Transverse colon (tissue), 4 donors: ENCODE measurements around the gene EFNA5. TPM values are rescaled to one million over a fixed set of nuclear protein-coding genes. Genes with fewer than 3 reads are reported as not detected.
A peak's percentile ranks its signal among the peaks of the same experiment; 100 is the strongest.

Experiments used
- DNase-seq: peaks from one replicate; pipeline ENCODE4 v3.0.0-alpha.2; 2019
- H3K27ac ChIP-seq, 4 donors: fragments of 200-600 bp; sonication (generic); 2 replicates each; pipeline ENCODE4 v1.5.1; 2016 to 2018; ENCODE audit warnings: inconsistent platforms in 4 of 4
- H3K27me3 ChIP-seq: fragments of 200-600 bp; sonication (generic); 2 replicates; pipeline ENCODE4 v1.5.1; 2017; ENCODE audit warnings: inconsistent platforms
- H3K36me3 ChIP-seq, 4 donors: fragments of 200-600 bp; sonication (generic); 2 replicates each; pipeline ENCODE4 v1.5.1; 2017 to 2019; ENCODE audit warnings: inconsistent platforms in 4 of 4
- H3K4me1 ChIP-seq, 4 donors: fragments of 200-600 bp; sonication (generic); 2 replicates each; pipeline ENCODE4 v1.5.1; 2017 to 2020; ENCODE audit warnings: inconsistent platforms in 4 of 4
- H3K4me3 ChIP-seq, 4 donors: fragments of 200-600 bp; sonication (generic); 1 replicate in 1 of 4; 2 replicates in 3 of 4; pipeline versions ENCODE4 v1.5.1 to v1.6.1; 2017 to 2019; ENCODE audit warnings: inconsistent platforms in 4 of 4
- H3K9me3 ChIP-seq, 2 donors: fragments of 200-600 bp; sonication (generic); 2 replicates each; pipeline ENCODE4 v1.5.1; 2017 to 2019; ENCODE audit warnings: inconsistent platforms in 2 of 2
- EP300 ChIP-seq: sonication (generic); formaldehyde crosslinking; IDR thresholded peaks from one replicate; pipeline ENCODE4 v1.6.1; 2017; ENCODE audit warnings: antibody characterized with exemption, low read depth
- POLR2A ChIP-seq: fragments of 450-650 bp; IDR thresholded peaks from one replicate; pipeline ENCODE4 v1.6.1; 2016; ENCODE audit warnings: antibody characterized with exemption, mild to moderate bottlenecking, moderate library complexity
- POLR2AphosphoS5 ChIP-seq, 3 donors: sonication (generic); formaldehyde crosslinking; IDR thresholded peaks; one replicate each; pipeline ENCODE4 v1.6.1; 2016; ENCODE audit warnings: antibody characterized with exemption in 3 of 3
- WGBS, 2 donors: methylation state at CpG; one replicate each; pipeline ENCODE4 v1.1.5; 2018; ENCODE audit warnings: low coverage in 1 of 2; 5-methylcytosine and 5-hydroxymethylcytosine counted together
- in situ Hi-C, 4 donors: fragments of 200-750 bp; cut with MboI; loops; one replicate each; pipeline versions ENCODE4 v1.15.0 to v1.15.1; 2017; ENCODE audit warnings: low sequenced_read_pairs in 3 of 4, low pct_ligation_motif_present in 1 of 4, low pct_unique_long_range_greater_than_20kb in 1 of 4
- intact Hi-C: fragments of 100-400 bp; cut with DNase I; formaldehyde crosslinking; loops from one replicate; pipeline ENCODE4 v1.15.1; 2023; ENCODE audit warnings: low total_unique reads
- total RNA-seq, 4 donors: library from RNA; depleted of rRNA; stranded (reverse); fragments of >200 nt; gene quantifications; one replicate each; pipeline ENCODE4 v1.1.0, GENCODE V29; 2016
- TF ChIP-seq, protein P1 (sequence below), 5 experiments: fragments of 200-600 bp in 3 of 5; fragments of 450-650 bp in 2 of 5; sonication (generic) in 3 of 5; IDR thresholded peaks; 1 replicate in 2 of 5; 2 replicates in 3 of 5; pipeline ENCODE4 v1.5.1; 2016 to 2017; ENCODE audit warnings: antibody characterized with exemption in 5 of 5, inconsistent platforms in 3 of 5, mild to moderate bottlenecking in 2 of 5, moderate library complexity in 1 of 5

Gene EFNA5
- total RNA-seq, 4 donors from 2014 or later: 1.5 to 18.2 (median 12.1) TPM

DNA sequence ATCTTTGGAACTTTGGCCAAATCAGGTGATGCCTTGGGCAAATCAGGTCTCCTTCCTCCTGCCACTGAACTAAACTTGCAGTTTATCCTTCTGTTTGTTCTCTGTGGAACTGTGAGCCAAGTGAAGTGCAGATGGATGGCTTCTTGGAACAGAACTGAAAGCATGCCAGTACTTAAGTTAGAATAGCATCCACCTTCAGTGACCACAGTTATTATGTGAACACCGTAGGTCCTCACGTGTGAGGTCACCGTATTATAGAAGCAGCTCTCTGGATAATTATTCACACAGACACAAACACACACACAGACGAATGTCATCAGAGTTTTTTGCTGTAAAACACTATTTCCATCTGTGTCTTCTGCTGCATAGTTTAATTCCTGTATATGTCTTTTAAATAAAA lies 162.6 kb downstream of the EFNA5 start:
- H3K36me3 ChIP-seq: no peaks in the 10 kb centered on the region
- H3K9me3 ChIP-seq: no peaks in the 10 kb centered on the region
- intact Hi-C loops: no loop called here
- 49% methylated on average over 4 of the region's 4 CpGs; no CpG with 5 or more reads in 1 of the 2 donors for WGBS, 2 donors
- in situ Hi-C loops: no loop called here
- no peak for TF ChIP-seq POLR2A
- no peak for TF ChIP-seq POLR2AphosphoS5 (IDR thresholded peaks at IDR 0.05)
- TF ChIP-seq, protein P1, sequence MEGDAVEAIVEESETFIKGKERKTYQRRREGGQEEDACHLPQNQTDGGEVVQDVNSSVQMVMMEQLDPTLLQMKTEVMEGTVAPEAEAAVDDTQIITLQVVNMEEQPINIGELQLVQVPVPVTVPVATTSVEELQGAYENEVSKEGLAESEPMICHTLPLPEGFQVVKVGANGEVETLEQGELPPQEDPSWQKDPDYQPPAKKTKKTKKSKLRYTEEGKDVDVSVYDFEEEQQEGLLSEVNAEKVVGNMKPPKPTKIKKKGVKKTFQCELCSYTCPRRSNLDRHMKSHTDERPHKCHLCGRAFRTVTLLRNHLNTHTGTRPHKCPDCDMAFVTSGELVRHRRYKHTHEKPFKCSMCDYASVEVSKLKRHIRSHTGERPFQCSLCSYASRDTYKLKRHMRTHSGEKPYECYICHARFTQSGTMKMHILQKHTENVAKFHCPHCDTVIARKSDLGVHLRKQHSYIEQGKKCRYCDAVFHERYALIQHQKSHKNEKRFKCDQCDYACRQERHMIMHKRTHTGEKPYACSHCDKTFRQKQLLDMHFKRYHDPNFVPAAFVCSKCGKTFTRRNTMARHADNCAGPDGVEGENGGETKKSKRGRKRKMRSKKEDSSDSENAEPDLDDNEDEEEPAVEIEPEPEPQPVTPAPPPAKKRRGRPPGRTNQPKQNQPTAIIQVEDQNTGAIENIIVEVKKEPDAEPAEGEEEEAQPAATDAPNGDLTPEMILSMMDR (IDR thresholded peaks at IDR 0.05): no peak
- TF ChIP-seq EP300: no peak
- peaks cover 0 to 13% (median 8%) of the 10 kb centered on the region in 4 donors for H3K4me1 ChIP-seq
- H3K27ac ChIP-seq: no peak overlapping the region
- no peak for DNase-seq
- no peaks in the 10 kb centered on the region for H3K27me3 ChIP-seq
- no peak overlapping the region for H3K4me3 ChIP-seq

DNA sequence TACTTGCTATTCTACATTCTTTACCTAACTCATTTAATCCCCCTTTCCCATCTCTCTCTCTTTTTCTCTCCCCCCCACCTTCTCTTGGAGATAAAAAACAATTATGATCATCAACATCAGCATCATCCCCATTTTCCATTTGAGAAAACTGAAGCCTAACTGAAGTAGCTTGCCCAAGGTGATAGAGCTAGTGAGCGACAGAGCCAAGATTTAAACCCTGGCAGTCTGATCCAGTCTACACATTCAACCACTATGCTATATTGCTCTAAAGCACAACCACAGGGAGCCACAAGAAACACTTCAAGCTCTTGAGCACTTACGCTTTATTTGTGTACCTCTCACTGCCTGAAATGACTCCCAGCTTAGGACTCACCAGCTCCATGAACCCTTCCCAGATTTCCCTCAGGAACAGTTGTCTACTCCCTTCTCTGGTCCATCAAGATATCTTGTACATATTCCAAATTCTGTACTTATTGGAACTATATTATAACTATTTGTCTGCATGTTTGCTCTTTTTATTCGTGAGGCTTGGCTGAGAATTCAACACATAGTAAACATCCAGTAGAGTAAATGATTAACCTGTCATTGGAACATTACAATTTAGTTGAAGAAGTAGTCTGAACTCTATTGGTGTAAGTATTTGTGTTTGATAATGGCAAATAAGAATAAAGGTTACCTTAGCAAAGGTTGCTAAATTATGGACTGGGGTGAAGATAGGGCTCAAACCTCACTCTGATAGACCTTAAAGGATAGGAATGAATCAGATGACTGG lies 164.8 kb downstream of the EFNA5 start:
- peak overlapping the region in 1 of 4 donors; percentile 11 for H3K4me3 ChIP-seq
- H3K4me1 ChIP-seq: peaks cover 3 to 20% (median 10%) of the 10 kb centered on the region in 4 donors
- H3K9me3 ChIP-seq: no peaks in the 10 kb centered on the region
- intact Hi-C loops (no loop called here), in situ Hi-C loops (no loop called here)
- no peak for DNase-seq
- H3K36me3 ChIP-seq: no peaks in the 10 kb centered on the region
- peak in 1 of 3 donors; percentile 17 for TF ChIP-seq POLR2AphosphoS5 (IDR thresholded peaks at IDR 0.05)
- TF ChIP-seq, protein P1 (IDR thresholded peaks at IDR 0.05): no peak
- no peak for TF ChIP-seq POLR2A
- no peak for TF ChIP-seq EP300
- H3K27me3 ChIP-seq: no peaks in the 10 kb centered on the region
- 35 to 50% methylated on average over 1 to 3 of the region's 3 CpGs for WGBS, 2 donors
- H3K27ac ChIP-seq: peak overlapping the region; percentile 29 to 76 (median 54)

DNA sequence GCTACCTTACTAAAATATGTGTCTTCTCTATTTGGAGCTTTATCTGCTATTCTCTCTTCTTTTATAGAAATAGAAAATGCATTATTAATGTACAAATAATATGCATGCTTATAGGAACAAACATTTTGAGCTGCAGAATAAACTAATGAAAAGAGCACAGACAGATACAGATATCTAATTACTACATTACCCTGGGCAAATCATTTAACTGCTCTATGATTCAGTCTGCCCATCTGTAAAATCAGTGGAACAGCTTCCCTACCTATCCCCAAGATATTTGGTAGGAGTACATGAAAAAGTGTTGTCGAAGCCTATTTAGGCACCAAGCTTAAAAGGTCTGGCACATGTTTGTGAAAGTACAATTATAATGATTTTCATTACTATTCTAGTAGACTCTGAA lies 166.3 kb downstream of the EFNA5 start:
- DNase-seq: no peak
- Histone ChIP-seq H3K4me1 (peaks cover 4 to 27% (median 15%) of the 10 kb centered on the region in 4 donors), H3K27me3 (no peaks in the 10 kb centered on the region), H3K4me3 (no peak overlapping the region), H3K36me3 (no peaks in the 10 kb centered on the region), H3K9me3 (no peaks in the 10 kb centered on the region), H3K27ac (no peak overlapping the region)
- TF ChIP-seq POLR2AphosphoS5 (IDR thresholded peaks at IDR 0.05) (no peak), EP300 (no peak), POLR2A (no peak)
- TF ChIP-seq, protein P1 (IDR thresholded peaks at IDR 0.05): no peak
- intact Hi-C loops: no loop called here
- in situ Hi-C loops: no loop called here
- WGBS, 2 donors: 92 to 93% methylated on average over 1 of the region's 1 CpG

DNA sequence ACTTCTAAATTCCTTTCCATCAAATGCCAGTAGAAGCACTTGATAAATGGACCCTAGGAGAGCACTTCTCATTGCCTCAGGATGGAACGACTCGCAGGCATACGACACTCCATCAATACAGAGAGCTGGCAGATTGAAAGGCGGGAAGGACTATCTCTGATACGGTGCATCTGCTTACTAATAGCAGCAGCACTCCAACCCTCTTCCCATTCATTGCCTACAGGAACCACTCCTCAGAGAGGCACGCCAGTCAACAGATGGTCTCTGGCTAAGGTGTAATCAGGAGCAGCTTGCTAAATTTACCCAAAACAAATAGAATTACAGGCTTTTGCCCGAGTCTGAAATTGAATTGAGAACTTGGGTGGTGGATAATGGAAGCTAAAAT lies 168.1 kb downstream of the EFNA5 start:
- no peak overlapping the region for H3K4me3 ChIP-seq
- no peak for TF ChIP-seq POLR2AphosphoS5 (IDR thresholded peaks at IDR 0.05)
- TF ChIP-seq, protein P1 (IDR thresholded peaks at IDR 0.05): no peak
- no peak for TF ChIP-seq POLR2A
- TF ChIP-seq EP300: no peak
- no peaks in the 10 kb centered on the region for H3K36me3 ChIP-seq
- in situ Hi-C loops: no loop called here
- intact Hi-C loops: no loop called here
- DNase-seq: no peak
- no peaks in the 10 kb centered on the region for H3K27me3 ChIP-seq
- no peaks in the 10 kb centered on the region for H3K9me3 ChIP-seq
- WGBS, 2 donors: 40 to 73% methylated on average over 1 to 7 of the region's 7 CpGs
- H3K27ac ChIP-seq: no peak overlapping the region
- H3K4me1 ChIP-seq: peaks cover 4 to 28% (median 16%) of the 10 kb centered on the region in 4 donors
